ENCODE measurements around the gene POLQ. TPM values are rescaled to one million over a fixed set of nuclear protein-coding genes. Genes with fewer than 3 reads are reported as not detected.

Gene POLQ
- total RNA-seq, 1 experiment from 2014 or later, result 20.3 TPM

Other genes with a start within 250 kb of the POLQ start
- not detected in 2 replicates for gene ARGFX, start 22.0 kb upstream of the POLQ start, total RNA-seq (2021)
- not detected in 2 replicates for gene FBXO40, start 47.4 kb upstream of the POLQ start, total RNA-seq (2021)
- gene HCLS1, start 114.9 kb upstream of the POLQ start, total RNA-seq (2021), result 92.4 and 96.9 TPM in 2 replicates
- 19.9 and 28.4 TPM in 2 replicates for gene GOLGB1, start 203.8 kb upstream of the POLQ start, total RNA-seq (2021)